HG02610 (cell line): ENCODE data around the gene HORMAD1.
"Not testable (repeated sequence)": the region's sequence is repeated elsewhere in the genome, so short reads cannot be mapped to it uniquely, and the experiment has no call there.

Experiments used
- ATAC-seq: cut with Tn5 transposase; IDR thresholded peaks from one replicate; pipeline ENCODE4 v1.9.1; 2021; ENCODE audit warnings: mild to moderate bottlenecking, moderate library complexity; ENCODE audit not compliant: unreplicated experiment

The HORMAD1 gene

DNA sequence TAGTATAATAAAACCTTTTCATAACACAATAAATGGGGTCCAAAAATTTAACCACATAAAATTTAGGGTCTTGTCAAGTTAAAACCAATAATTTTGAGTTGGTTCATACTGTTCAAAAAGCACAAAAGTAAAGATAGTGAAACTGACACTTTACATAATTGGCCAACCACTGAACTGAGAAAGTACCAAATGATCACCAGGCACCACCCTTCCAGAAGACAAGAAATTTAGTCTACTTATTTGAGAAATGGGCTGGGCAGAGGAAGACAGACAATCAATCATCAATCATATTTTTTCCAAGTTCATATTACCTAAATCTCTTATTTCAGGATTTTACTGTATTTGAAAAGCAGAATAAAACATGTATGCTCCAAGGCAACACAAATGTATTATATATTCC lies 17.3 kb downstream of the HORMAD1 start:
- no peak for ATAC-seq

DNA sequence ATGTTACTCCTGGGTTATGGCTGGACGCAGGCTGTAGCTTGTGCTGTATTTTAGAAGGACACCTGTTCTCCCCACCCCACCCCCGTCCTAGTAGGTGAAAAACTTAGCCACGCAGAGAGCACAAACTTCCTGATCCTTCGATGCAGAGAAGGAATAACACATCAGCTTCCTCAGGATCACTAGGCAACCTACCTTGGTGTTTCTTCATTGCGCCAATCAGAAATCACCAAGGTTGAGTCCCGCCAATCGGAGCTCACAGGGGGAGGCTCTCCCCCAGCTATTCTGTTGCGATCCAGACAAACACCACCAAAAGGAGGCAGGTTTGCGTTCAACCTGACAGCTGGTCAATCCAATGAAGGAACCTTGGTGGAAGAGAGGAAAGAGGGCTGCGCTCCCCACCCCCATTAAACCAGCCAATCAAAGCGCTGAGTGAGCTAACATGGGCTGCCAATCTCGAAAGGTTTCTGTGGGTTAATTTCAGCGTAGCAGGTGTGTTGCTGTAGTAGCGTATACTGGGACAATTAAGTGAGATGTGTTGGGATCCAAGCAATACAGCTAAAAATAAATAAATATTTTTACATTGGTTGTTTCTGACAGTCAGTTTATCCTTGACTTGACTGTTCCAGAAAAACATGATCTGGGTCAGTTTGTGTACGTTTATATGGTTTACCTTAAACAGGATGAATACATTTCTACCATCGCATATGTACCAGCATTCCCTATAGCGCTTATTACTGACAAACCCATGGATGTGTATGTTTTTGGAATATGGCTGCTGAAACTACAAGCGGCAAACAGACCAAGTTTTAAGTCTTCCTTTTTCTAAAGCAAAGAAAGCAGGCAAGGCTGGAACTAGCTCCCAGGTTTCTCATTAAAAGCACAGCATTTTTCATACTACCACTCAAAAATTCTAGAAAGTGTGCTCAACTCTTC lies 23.4 kb downstream of the HORMAD1 start, which contains the start of gene GOLPH3L:
TSS of gene GOLPH3L (minus strand) at position 160 of the 933 bp plus-strand sequence. CDS start 2,316 bp downstream, outside the sequence.
- ATAC-seq, result peak; percentile 99

DNA sequence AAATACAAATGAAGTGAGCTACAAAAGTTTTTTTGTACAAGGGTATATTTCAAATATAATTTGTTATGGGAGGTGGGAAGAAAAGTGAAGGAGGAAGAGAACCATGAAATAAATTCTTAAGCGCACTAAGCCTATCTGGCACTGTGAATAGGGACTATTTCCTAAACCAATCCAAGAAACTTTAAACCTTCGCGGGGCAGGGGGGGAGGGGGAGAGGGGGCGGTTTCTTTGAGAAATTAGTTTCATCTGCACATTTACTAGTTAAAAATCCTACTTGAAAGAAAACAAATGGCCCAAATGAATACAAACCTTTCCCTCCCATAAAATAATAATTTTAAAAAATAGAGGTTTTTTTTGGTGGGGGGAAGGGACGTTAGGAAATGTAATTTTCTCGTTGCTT lies 24.1 kb downstream of the HORMAD1 start:
- no peak for ATAC-seq

DNA sequence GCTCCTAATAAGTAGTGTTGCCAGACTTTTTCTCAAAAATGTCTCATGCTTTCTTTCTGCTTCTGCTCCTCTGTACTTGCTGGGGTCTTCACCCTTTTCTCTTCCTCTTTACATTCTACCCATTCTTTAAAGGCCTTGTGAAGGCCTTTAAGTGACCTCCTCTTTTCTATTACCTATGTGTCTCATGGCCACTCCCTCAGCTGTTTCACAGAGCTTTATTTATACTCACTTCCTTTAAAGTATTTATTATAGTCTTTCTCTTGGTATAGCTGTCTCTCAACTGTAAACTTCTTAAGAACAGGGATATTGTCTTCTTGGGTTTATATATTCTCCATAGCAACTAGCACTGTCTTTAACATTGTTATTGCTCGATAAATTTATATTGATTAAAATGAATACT lies 24.5 kb downstream of the HORMAD1 start:
- no peak for ATAC-seq

DNA sequence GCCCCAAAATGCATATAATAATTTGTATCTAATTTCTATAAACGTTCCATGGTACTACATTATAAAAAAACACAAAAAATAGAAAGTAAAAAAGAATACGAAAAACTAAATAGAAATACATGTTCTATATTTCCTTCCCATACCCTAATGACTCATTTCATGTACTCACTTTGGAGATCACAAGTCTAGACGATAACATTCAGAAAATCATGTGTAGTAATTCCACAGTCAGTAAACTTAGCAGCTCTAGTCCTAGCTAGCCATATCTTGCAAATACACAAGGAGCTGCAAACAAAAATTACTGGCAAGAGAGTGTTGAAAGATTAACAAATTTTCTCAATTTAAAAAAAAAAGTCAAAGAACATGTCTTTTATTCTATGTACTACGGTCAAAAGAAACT lies 25.1 kb downstream of the HORMAD1 start:
- no peak for ATAC-seq

DNA sequence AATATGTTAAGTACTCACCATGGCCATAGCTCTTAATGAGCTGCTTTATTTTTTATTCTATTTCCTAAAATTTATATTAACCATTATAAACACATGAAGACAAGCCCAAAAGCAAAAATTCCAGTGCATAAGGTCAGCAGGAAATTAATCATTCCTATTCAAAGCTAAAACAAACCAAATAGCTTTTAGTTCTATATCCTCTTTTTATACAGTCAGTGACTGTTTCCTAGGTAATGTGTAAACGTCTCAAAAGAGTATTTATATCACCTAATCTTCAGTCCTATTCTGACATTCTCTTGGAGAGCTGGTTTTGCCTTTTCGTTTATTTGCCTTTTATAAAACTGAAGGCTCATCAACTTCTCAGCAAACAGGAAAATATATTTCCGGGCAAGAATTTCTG lies 28.0 kb downstream of the HORMAD1 start:
- ATAC-seq, result no peak

DNA sequence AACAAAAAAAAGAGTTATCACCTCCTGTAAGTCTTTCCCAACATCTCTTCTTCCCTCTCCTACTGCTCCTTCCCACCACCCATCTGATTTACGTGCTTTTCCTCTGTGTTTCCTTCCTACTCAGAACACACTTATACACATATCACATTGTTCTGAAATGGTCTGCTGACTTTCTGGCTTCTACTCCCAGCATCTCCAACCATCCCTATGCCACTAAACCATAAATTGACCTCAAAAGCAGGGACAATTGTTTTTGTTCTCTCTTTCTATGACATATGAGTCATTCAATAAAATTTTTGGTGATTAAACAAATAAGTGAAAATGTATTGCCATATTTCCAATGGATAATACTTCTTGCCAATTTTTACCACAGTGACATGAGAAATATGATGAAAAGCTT lies 31.9 kb downstream of the HORMAD1 start:
- no peak for ATAC-seq

DNA sequence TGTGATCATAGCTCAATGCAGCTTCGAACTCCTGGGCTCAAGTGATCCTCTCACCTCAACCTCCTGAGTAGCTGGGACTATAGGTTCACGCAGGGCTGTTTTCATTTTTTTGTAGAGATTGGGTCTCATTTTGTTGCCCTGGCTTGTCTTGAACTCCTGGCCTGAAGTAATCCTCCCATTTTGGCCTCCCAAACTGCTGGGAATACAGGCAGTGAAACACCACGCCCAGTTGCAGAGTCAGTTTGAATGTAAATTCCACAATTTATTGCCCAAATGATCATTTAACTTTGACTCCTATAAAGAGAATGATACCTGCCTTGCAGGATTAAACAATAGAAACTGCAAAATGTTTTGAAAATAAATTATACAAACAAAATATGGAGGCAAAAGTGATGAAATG lies 34.4 kb downstream of the HORMAD1 start:
- no peak for ATAC-seq

DNA sequence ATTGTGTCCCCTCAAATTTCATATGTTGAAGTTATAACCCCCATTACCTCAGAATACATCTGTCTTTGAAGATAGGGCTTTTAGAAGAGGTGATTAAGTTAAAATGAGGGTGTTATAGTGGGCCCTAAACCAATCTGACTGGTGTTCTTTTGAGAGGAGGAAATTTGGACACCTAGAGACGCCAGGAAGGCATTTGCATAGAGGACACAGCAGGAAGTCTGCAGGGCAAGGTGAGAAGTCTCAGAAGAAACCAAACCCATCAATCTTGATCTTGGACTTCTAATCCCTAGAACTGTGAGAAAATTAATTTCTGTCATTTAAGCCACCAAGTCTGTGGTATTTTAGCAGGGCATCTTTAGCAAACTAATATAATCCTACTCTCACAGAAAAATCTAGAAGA lies 36.8 kb downstream of the HORMAD1 start:
- no peak for ATAC-seq

DNA sequence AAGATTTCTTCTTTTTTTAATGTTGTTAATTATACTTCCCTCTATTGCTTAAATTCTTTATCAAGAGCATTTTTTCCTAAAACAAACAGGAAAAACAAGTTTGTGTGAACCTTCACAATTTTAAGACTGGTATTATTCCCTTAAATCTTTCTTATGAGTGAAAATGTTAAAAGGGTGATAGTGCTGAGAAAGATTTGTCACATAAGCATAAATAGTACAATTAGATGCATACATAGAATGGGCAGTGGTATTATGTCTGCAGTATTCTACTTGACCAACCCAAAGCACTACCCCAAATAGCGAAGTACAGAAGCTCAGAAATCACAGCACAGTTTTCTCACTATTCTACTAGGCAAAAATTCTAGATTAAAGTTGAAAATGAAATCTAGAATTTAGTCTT lies 41.7 kb downstream of the HORMAD1 start:
- no peak for ATAC-seq

DNA sequence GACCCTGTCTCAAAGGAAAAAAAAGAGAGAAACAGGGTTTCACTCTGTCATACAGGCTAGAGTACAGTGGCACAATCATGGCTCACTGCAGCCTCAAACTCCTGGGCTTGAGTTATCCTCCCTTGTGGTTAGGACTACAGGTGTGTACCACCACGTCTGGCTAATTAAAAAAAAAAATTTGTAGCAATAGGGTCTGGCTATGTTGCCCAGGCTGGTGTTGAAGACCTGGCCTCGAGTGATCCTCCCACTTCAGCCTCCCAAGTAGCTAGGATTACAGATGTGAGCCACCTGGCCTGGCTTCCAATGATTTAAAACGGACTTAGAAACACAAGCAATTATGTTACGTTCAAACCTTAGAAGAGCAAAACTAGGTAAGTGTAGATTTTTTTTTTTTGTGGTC lies 45.8 kb downstream of the HORMAD1 start:
- ATAC-seq, result no peak

DNA sequence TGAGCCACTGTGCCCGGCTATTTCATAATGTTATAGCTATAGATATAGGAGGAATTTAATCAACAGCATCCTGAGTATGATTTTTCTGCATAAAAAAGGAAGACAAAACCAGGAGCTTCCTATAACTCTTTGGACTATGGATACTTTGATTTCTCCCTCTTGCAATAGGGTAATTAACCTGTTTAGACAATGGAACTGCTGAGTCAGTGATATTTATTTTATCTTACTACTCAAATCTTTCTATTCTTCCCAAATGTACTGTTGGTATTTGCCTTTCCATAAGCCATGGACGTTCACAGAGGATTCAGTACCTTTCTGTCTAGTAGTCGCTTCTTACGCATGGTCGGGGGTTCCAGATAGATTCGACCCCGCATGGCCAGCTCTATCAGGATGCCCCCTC lies 57.4 kb downstream of the HORMAD1 start:
- ATAC-seq, result no peak

DNA sequence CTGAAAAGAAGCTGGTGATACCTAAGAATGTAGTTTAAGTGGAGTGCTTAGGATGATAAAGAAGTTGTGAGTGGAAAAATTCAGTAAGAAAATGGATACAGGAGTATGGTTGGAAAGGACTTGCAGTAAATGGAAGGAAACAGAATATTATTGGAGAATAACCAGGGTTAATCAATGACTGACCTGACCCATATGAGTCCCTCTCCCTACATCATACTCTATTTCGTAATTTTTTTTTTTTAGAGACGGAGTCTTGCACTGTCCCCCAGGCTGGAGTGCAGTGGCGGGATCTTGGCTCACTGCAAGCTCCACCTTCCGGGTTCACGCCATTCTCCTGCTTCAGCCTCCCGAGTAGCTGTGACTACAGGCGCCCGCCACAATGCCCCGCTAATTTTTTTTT lies 57.9 kb downstream of the HORMAD1 start:
- no peak for ATAC-seq

DNA sequence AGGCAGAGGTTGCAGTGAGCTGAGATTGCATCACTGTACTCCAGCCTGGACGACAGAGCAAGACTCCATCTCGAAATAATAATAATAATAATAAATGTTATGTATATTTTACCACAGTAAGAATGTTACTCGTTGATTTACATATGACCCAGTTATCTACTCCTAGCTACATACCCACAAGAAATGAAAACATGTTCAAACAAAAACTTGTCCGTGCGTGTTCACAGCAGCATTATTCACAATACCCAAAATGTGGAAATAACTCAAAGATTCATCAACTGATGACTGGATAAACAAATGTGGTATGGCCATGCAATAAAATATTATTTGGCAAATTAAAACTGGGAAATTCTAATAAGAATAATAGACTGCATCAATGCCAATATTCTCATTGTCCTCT lies 59.5 kb downstream of the HORMAD1 start:
- ATAC-seq, result no peak

DNA sequence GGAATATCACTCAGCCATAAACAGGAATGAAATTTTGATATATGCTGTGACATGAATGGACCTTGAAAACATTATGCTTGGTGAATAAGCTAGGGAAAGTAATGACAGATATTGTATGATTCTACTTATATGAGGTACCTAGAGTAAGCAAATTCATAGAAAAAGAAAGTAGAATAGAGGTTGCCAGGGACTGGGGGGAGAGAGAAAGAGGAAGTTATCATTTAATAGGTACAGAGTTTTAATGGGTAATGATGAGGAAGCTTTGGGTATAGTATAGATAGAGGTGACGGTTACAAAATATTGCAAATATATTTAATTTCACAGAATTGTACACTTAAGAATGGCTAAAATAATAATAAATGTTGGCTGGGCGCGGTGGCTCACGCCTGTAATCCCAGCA lies 60.1 kb downstream of the HORMAD1 start:
- ATAC-seq, result no peak

DNA sequence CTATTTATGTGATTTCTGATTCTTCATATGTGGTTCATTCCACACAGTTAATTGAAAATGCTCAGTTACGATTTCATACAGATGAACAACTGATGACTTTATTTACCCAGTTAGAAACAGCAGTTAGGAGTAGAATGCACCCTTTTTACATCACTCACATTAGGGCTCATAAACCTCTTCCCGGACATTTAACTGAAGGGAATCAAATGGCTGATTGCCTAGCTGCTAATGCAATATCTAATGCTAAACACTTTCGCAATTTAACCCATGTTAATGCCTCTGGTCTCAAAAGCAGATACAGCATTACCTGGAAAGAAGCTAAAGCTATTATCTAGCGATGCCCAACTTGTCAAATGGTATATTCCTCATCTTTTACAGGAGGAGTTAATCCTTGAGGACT lies 63.6 kb downstream of the HORMAD1 start:
- ATAC-seq, result not testable (repeated sequence)

DNA sequence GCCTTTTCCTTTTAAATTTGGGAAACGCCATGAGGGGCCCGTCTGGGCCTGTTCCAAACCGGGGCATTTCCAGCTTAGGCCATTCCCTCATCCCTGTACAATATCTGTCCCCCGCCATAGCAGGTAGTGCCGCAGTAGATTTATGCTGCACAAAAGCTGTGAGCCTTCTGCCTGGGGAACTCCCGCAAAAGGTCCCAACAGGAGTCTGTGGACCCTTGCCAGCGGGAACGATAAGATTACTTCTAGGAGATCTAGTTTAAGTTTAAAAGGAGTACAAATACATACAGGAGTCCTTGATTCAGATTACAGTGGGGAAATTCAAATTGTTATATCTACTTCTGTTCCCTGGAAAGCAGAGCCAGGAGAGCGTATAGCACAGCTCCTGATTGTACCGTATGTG lies 66.1 kb downstream of the HORMAD1 start:
- ATAC-seq, result not testable (repeated sequence)

DNA sequence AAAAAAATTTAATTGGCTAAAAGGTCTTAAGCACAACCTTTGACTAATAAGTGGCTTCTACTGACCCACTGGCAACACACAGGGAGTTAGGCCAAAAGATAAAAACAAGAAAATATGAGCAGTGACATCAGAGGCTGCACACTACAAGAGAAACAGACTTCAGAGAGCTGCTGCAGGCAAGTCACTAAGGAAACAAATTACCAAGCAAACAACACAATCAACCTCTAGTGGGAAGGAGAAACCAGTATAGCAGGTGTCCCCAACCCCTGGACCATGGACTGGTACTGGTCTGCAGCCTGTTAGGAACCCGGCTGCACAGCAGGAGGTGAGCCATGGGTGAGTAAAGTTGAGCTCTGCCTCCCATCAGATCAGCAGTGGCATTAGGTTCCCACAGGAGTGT lies 70.5 kb downstream of the HORMAD1 start:
- ATAC-seq, result no peak

DNA sequence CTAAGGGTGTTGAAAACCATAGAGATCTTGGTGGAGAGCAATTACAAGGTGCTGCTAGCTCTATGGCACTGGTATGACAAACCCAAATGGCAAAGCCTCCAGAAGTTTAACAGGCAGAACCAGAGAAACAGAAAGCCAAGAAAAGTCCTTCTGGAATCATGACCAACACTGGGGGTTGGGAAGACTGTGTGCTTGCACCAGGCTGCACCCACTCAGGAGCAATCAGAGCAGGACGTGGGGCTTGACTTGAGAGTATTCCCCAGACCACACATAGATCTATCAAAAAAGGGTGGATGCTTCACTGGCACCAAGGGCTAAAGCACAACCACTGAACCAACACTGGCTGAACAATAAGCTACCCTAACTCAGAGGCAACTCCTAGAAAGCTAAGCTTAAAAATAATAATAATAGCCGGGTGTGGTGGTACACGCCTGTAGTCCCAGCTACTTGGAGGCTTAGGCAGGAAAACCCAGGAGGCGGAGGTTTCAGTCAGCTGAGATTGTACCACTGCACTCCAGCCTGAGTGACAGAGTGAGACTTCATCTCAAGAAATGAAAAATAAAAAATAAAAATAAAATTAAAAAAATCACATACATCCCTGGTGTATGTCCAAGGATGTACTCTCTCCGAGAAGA lies 71.1 kb downstream of the HORMAD1 start:
- no peak for ATAC-seq
